H1 (cell line): ENCODE data around the gene VPS51. TPM values are rescaled to one million over a fixed set of nuclear protein-coding genes. Genes with fewer than 3 reads are reported as not detected.

ENCODE experiments used
- CBX8 ChIP-seq: fragments of 300-800, 300-1000 bp; sonication (generic); IDR thresholded peaks from 2 replicates; pipeline ENCODE4 v1.7.1; 2016; ENCODE audit warnings: low read depth, low read length, borderline replicate concordance
- EZH2 ChIP-seq: fragments of 200-600 bp; sonication (generic); IDR thresholded peaks from 2 replicates; pipeline ENCODE4 v1.7.1; 2012; ENCODE audit warnings: low read depth, mild to moderate bottlenecking, moderate library complexity, low read length, inconsistent platforms; ENCODE audit not compliant: severe bottlenecking
- GTF2F1 ChIP-seq: IDR thresholded peaks from 2 replicates; pipeline ENCODE4 v1.6.1; 2012; ENCODE audit warnings: low read depth, low read length, improper control_type of control experiment, borderline replicate concordance
- KDM5A ChIP-seq: fragments of 200-600 bp; IDR thresholded peaks from 2 replicates; pipeline ENCODE4 v1.7.1; 2012; ENCODE audit warnings: mild to moderate bottlenecking, low read length, inconsistent platforms, mixed read lengths
- NANOG ChIP-seq: IDR thresholded peaks from 2 replicates; pipeline ENCODE4 v1.6.1; 2011; ENCODE audit warnings: low read length, low read depth, mild to moderate bottlenecking, inconsistent platforms; ENCODE audit not compliant: insufficient read depth, poor library complexity, severe bottlenecking
- POLR2AphosphoS5 ChIP-seq: IDR thresholded peaks from 2 replicates; pipeline ENCODE4 v1.6.1; 2011; ENCODE audit warnings: low read depth, low read length
- RBBP5 ChIP-seq: IDR thresholded peaks from 2 replicates; pipeline ENCODE4 v1.7.1; 2012; ENCODE audit warnings: low read depth, mild to moderate bottlenecking, inconsistent platforms, low read length, moderate library complexity, borderline replicate concordance
- ZNF274 ChIP-seq: IDR thresholded peaks from 2 replicates; pipeline ENCODE4 v1.7.0; 2012; ENCODE audit warnings: low read length, borderline replicate concordance; ENCODE audit errors: extremely low read depth
- polyA plus RNA-seq, 7 experiments: library from polyadenylated mRNA; depleted of rRNA in 3 of 7; stranded (reverse) in 5 of 7; unstranded in 2 of 7; fragments of >200 nt in 5 of 7; fragments of 200-250 nt in 2 of 7; gene quantifications; 1 replicate in 5 of 7; 2 replicates in 1 of 7; 4 replicates in 1 of 7; pipeline versions ENCODE4 v1.2.1 to v1.2.3, GENCODE V29; 2011 to 2013; ENCODE audit warnings: missing spikeins in 2 of 7, mixed read lengths in 2 of 7
- total RNA-seq: library from RNA; stranded (reverse); fragmentation: NEBNext Ultra II Directional; extraction: Animal tissue kit (Norgen Biotek cat#: 25700); gene quantifications from 2 replicates; pipeline ENCODE4 v1.2.1, GENCODE V29; 2021

Gene VPS51
- total and polyA plus RNA-seq, 2 of the 8 experiments (the other 6 are each of a cell fraction or from before 2014, with no cell fraction given), result 97.4 to 142 TPM

- no peak for TF ChIP-seq GTF2F1
- no peak for TF ChIP-seq ZNF274
- TF ChIP-seq CBX8, result no peak
- TF ChIP-seq NANOG, result no peak
- no peak for TF ChIP-seq KDM5A
- no peak for TF ChIP-seq EZH2
- no peak for TF ChIP-seq RBBP5
- no peak for TF ChIP-seq POLR2AphosphoS5
- TF ChIP-seq, all 59 proteins: peak for 0
These were observed 37.7 kb downstream of the VPS51 start (continued) for GRCh38 chr11:65133724-65134123.
